ENCODE measurements around the gene FFAR1. TPM values are rescaled to one million over a fixed set of nuclear protein-coding genes. Genes with fewer than 3 reads are reported as not detected.

The FFAR1 gene, protein sequence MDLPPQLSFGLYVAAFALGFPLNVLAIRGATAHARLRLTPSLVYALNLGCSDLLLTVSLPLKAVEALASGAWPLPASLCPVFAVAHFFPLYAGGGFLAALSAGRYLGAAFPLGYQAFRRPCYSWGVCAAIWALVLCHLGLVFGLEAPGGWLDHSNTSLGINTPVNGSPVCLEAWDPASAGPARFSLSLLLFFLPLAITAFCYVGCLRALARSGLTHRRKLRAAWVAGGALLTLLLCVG (N-terminal part only)
- total RNA-seq, result under 1 TPM in 1 of 4 donors, not detected in 3; 0.21 TPM

DNA sequence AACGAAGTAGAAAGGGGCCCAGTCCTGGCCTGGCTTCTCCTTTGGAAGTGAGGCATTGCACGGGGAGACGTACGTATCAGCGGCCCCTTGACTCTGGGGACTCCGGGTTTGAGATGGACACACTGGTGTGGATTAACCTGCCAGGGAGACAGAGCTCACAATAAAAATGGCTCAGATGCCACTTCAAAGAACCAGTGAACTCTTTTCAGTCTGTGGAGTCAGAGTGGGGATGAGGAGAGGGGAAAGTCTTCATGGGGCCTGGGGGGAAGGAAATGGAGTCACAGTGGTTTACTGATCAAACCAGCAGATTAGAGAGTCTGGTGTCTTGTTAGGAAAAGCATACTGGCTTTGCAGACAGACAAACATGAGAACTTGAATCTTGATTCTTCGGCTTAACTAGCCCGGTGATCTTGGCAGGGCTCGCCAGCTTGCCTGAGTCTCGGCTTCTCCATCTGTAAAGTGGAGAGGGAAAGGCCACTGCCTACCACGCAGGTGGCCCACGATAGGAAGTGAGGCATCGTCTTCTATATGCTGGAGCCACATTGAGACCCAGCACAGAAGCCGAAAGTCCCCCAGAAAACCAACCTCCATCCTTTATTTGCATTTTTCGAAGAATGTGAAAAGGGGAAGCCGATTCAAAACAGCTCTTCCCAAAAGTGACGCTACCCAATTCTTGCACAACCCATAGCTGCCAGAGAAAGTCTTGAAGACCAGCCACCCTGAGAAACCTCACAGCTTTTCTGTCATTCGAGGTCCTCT is at the start of gene FFAR1:
FFAR1 (plus strand) TSS at position 732 of the 759 bp plus-strand sequence. CDS start 3,650 bp downstream, outside the sequence.
- Histone ChIP-seq H3K27ac (no peak within 1 kb of the TSS), H3K27me3 (no peaks in the 10 kb centered on the region), H3K36me3 (no peaks in the 10 kb centered on the region), H3K4me3 (no peak within 1 kb of the TSS), H3K9me3 (no peaks in the 10 kb centered on the region), H3K4me1 (no peaks in the 10 kb centered on the region)
- no peak for DNase-seq
- intact Hi-C loops (cut with DNase I; ENCODE audit: low total_unique reads), result no loop called here
- TF ChIP-seq POLR2A (IDR thresholded peaks at IDR 0.05), result no peak
- TF ChIP-seq, protein P1, sequence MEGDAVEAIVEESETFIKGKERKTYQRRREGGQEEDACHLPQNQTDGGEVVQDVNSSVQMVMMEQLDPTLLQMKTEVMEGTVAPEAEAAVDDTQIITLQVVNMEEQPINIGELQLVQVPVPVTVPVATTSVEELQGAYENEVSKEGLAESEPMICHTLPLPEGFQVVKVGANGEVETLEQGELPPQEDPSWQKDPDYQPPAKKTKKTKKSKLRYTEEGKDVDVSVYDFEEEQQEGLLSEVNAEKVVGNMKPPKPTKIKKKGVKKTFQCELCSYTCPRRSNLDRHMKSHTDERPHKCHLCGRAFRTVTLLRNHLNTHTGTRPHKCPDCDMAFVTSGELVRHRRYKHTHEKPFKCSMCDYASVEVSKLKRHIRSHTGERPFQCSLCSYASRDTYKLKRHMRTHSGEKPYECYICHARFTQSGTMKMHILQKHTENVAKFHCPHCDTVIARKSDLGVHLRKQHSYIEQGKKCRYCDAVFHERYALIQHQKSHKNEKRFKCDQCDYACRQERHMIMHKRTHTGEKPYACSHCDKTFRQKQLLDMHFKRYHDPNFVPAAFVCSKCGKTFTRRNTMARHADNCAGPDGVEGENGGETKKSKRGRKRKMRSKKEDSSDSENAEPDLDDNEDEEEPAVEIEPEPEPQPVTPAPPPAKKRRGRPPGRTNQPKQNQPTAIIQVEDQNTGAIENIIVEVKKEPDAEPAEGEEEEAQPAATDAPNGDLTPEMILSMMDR (IDR thresholded peaks at IDR 0.05), result no peak

DNA sequence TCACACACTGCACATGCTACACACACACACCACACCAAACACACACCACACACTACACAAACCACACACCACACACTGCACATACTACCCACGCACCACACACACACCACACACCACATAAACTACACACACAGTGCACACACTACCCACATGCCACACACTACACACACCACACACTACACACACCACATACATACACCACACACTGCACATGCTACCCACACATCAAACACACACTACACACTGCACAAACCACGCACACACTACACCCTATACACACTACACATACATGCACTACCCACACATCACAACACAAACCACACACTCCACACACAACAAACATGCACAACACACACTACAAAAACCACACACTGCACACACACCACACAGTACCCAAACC is 49.8 kb upstream of the FFAR1 start:
- TF ChIP-seq, protein P1 (IDR thresholded peaks at IDR 0.05), result no peak
- intact Hi-C loops (cut with DNase I; ENCODE audit: low total_unique reads), result no loop called here
- H3K4me3 ChIP-seq, result no peak overlapping the region
- H3K36me3 ChIP-seq, result no peaks in the 10 kb centered on the region
- H3K4me1 ChIP-seq, result no peaks in the 10 kb centered on the region
- H3K27me3 ChIP-seq, result peaks cover 0 to 8% of the 10 kb centered on the region in 2 donors
- no peak for DNase-seq
- H3K27ac ChIP-seq, result no peak overlapping the region
- H3K9me3 ChIP-seq, result no peaks in the 10 kb centered on the region

DNA sequence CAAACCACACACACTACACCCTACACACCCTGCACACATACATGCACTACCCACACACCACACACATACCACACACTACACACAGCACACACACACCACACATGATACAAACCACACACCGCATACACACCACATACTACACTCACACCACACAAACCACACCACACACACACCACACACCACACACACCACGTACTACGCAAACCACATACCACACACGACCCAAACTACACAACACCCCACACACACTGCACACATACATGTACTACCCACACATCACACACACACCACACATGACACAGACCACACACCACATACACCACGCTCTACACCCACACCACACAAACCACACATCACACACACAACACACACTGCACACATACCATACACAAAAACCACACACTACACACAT is 49.1 kb upstream of the FFAR1 start:
- H3K36me3 ChIP-seq, result no peaks in the 10 kb centered on the region
- H3K27ac ChIP-seq, result no peak overlapping the region
- H3K4me1 ChIP-seq, result no peaks in the 10 kb centered on the region
- intact Hi-C loops (cut with DNase I; ENCODE audit: low total_unique reads), result no loop called here
- no peaks in the 10 kb centered on the region for H3K9me3 ChIP-seq
- peaks cover 0 to 8% of the 10 kb centered on the region in 2 donors for H3K27me3 ChIP-seq
- DNase-seq, result no peak
- H3K4me3 ChIP-seq, result no peak overlapping the region
- no peak for TF ChIP-seq POLR2A (IDR thresholded peaks at IDR 0.05)
- TF ChIP-seq, protein P1 (IDR thresholded peaks at IDR 0.05), result no peak

DNA sequence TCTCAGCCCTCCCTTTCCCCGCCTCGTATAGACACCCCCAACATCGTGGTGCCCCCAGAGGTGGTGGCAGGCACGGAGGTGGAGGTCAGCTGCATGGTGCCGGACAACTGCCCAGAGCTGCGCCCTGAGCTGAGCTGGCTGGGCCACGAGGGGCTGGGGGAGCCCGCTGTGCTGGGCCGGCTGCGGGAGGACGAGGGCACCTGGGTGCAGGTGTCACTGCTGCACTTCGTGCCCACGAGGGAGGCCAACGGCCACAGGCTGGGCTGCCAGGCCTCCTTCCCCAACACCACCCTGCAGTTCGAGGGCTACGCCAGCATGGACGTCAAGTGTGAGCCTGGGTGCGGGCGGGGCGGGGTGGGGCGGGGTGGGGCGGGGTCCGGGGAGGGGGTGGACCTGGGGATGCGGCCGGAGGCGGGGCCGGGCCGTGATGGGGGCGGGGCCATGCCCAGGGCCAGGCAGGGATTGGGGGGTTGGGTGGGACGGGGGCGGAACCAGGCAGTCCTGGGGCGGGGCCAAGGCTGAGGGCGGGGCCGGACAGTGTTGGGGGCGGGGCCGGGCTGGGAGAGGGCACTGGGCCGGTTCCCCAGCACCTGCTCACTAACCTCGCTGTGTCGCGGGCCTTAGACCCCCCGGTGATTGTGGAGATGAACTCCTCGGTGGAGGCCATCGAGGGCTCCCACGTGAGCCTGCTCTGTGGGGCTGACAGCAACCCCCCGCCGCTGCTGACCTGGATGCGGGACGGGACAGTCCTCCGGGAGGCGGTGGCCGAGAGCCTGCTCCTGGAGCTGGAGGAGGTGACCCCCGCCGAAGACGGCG is 48.0 kb upstream of the FFAR1 start:
- no peaks in the 10 kb centered on the region for H3K9me3 ChIP-seq
- H3K4me1 ChIP-seq, result no peaks in the 10 kb centered on the region
- no peak overlapping the region for H3K4me3 ChIP-seq
- no peak overlapping the region for H3K27ac ChIP-seq
- no peaks in the 10 kb centered on the region for H3K36me3 ChIP-seq
- DNase-seq, result no peak
- H3K27me3 ChIP-seq, result peaks cover 0 to 8% of the 10 kb centered on the region in 2 donors
- TF ChIP-seq POLR2A (IDR thresholded peaks at IDR 0.05), result no peak
- TF ChIP-seq, protein P1 (IDR thresholded peaks at IDR 0.05), result no peak
- intact Hi-C loops (cut with DNase I; ENCODE audit: low total_unique reads), result no loop called here

DNA sequence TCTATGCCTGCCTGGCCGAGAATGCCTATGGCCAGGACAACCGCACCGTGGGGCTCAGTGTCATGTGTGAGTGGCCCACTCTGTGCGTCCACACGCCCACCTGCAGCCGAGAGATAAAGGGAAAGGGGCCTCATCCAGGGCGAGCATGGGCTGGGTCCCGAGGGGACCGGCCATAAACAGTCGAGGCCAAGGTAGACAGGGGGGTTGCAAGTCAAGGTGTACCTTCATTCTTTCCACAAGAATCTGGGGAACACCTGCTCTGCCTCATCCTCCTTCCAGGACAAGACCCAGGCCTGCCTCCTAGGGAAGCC is 47.4 kb upstream of the FFAR1 start:
- H3K27me3 ChIP-seq, result peaks cover 0 to 8% of the 10 kb centered on the region in 2 donors

More for the DNA sequence above, 47.4 kb upstream of the FFAR1 start:
- H3K4me1 ChIP-seq, result no peaks in the 10 kb centered on the region
- no peak for TF ChIP-seq POLR2A (IDR thresholded peaks at IDR 0.05)
- TF ChIP-seq, protein P1 (IDR thresholded peaks at IDR 0.05), result no peak
- H3K4me3 ChIP-seq, result no peak overlapping the region
- H3K36me3 ChIP-seq, result no peaks in the 10 kb centered on the region
- no peak for DNase-seq
- no peaks in the 10 kb centered on the region for H3K9me3 ChIP-seq
- H3K27ac ChIP-seq, result no peak overlapping the region
- intact Hi-C loops (cut with DNase I; ENCODE audit: low total_unique reads), result no loop called here

Measured in uterus (tissue), 4 donors.